HG02973 (cell line): ENCODE measurements around the gene L3MBTL4.
"Not testable (repeated sequence)": the region's sequence is repeated elsewhere in the genome, so short reads cannot be mapped to it uniquely, and the experiment has no call there.

Source experiments
- ATAC-seq: cut with Tn5 transposase; IDR thresholded peaks from one replicate; pipeline ENCODE4 v1.9.1; 2021; ENCODE audit warnings: moderate library complexity; ENCODE audit not compliant: unreplicated experiment

Gene L3MBTL4

DNA sequence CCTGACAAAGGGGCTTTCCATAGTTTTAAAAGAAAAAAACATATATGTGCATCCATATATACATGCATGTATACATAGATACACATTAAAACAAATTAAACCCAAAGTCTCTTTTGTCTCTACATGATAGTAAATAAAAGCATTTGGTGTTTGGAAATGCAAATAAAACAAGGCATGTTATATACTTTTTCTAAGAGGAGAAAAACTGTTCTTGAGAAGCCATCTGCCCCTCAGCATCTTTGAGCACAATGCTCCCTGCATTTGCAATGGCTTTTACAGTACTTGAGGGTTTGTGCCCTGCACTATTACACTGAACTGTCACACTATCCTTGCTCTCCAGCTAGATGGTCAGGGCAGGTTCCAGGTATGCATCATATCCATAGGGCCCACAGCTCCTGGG, 210.2 kb downstream of the L3MBTL4 start:
- no peak for ATAC-seq

DNA sequence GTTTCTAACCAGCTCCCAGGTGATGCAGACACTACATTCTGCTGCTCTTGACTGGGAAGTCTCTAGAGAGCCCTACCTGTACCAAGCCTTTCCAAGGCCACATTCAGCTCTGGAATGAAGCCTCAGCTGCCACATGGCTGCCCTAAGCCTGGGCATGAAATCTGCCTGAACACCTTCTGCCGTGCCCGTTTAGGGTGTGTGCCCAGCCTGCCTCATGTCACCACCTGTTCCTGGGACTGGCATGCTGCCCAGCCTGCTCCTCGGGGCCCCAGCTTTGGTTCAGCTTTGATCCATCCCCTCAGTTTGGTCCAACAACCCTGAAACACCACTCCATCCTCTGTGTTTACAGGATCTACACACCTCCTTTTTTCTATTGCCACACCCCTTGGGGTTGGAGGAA, 210.9 kb downstream of the L3MBTL4 start:
- no peak for ATAC-seq

DNA sequence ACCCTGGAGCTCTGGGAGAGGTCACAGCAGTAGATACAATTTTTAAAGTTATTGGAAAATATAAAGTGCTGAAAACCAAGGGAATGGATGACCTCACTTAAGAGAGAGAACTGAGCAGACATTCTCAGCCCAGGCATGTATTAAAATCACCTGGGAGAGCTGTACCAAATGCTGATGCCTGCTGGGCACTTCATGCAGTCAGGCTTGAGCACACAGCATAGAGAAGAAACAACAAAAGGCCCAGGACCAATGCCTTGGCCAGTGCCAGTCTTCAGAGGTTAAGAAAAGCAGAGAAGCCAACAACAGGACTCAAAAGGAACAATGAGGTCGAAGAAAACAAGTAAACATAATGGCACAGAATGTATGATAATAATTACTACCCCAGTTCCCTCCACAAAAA, 211.8 kb downstream of the L3MBTL4 start:
- ATAC-seq, result no peak

DNA sequence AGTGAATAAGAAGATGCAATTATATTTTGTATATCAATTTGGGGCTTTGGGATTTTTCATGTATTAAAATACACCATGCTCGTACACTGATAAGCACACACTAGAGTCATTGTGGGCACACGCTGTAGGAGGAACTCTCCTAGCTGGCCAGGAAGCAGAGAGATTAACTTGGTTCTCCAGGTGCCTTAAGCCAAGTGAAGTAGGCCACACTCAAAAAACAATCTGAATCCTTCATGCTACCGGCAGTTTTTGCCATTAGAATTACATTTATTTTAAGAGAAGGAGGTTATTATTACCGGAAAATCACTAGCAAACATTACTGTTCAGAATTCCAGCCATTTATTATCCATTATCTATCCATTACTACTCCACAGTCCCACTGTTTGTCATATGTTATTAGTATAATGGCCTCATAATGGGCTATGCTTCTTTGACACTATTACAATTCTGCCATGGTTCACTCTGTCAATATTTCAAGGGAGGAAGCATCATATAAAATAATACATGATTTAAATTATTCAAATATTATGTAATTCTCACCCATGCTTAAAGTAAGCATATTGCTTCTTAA, 214.4 kb downstream of the L3MBTL4 start:
- ATAC-seq, result no peak

DNA sequence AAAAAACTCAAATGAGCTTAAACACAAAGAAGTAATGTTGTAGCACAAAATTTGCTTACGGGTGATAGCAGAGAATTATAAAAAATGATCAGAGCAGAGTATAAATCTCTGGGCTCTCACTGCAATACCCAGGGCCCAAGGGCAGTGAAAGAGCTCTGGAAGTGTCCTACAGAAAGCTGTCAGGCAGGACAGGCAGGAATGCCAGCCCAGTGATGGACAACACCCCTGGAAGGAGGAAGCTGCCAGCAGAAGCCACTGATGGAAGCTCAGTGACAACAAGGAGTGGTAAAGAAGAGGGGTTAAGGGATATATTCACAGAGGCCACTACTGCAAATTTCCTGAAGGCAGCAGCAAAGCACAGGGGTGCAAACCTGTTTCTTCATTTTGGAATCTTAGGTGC, 214.9 kb downstream of the L3MBTL4 start:
- no peak for ATAC-seq

DNA sequence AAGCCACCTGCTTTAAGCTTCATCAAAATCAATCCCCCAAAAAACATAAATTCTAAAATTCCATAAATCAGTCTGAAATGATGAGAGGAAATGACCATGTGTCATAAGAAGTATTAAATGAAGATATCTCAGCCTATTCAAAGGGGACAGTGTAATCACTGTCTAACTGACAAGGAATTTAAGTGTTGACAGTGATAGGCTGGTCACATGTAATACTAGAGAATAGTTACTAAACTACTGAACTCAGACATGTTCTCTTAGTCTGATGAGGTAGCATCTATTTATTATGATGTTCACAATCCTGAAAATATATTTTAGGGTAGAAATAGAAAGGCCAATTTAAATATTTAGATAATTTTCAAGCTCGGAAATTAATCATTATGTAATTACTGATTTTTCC, 216.1 kb downstream of the L3MBTL4 start:
- no peak for ATAC-seq

DNA sequence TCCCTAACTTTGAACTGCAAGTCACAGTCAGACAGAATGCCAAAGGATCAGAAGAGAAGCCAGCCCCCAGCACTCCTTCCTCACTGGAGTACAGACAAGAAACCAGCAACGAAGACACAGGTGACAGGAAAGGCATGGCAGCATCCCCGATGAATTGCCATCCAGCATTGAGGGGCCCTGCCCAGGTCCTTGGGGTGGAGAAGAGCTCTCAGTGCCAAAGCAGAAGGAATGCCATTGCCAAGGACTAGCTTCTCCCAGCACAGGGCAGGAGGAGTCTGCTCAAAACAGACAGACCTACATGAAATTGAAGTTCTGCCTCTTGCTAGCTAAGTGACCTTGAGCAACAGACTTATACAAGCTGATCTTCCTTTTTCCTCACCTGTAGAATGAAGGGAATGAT, 220.1 kb downstream of the L3MBTL4 start:
- no peak for ATAC-seq

DNA sequence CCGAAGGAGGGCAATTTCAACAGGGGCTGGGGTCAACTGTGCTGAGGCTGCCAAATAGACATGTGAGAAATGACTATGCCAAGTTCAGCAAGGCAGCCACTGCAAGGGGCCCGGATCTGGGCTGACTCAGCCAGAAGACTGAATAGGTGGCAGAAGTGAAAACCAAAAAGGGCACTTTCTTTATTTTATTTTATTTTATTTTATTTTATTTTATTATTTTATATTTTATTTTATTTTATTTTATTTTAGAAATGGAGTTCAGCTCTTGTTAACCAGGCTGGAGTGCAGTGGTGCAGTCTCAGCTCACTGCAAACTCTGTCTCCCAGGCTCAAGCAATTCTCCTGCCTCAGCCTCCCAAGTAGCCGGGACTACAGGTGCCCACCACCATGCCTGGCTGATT, 228.9 kb downstream of the L3MBTL4 start:
- ATAC-seq, result not testable (repeated sequence)

DNA sequence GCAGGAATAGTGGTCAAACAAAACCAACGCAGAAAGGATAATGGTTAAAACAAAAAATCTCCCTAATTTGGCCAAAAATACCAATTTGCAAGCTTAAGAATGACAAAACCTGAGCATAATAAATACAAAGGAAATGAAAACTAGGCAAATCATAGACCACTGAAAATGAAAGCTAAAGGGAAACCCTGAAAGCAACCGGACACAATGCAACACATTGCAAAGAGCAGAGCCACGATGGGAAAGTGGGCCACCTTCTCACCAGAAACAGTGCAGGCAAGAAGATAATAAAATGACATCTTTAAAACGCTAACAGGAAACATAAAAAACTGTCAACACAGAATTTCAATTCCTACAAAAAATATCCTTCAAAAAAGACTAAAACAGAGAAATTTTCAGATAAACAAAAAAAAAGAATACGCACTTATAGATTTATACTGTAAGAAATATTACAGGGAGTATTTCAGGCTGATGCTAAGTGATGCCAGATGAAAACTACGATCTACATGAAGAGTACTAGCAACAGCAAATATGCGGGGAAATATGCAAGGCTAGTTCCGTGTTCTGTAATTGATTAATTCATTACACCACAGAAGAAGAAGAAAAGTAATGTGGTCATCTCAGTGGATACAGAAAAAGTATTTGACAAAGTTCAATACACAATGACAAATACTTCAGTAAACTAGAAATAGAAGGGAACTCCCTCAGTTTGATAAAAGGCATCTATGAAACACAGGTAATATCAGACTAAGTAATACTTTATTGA, 239.5 kb downstream of the L3MBTL4 start:
- ATAC-seq, result no peak

DNA sequence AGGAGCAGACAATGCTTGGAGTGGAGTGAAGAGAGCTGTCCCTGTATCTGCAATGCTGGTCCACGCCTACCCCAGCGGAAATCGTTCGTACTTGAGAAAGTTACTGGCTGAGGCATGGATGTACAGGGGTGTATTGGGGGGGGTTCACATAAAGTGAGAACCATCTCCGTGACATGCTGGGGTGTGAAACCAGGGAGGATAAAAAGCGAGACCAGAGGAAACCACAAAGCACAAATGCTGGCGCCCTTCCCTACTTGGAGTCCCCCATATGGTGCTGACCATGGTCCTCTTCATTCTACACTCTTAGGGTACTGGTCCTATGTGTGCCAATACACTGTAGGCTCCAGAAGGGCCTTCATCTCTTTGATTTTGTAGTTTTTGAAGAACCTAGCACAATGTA, 244.1 kb downstream of the L3MBTL4 start:
- no peak for ATAC-seq

DNA sequence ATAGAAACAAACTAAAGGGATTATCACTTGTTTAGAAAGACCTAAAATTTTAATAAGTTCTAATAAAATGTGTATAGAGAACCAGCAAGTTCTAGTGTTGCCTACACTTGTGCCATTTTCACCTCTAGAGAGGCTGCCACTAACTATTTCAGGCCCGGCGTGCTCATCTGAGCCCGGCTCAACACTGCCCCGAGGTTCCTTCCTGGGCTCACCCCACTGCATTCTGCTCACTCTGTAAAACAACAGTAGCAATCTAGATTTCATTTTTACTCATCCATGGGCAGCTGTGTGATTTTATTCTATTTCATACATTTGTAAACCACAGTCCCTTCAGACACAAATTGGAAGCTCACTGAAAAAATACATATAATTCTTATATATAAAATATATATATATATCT, 253.2 kb downstream of the L3MBTL4 start:
- no peak for ATAC-seq

DNA sequence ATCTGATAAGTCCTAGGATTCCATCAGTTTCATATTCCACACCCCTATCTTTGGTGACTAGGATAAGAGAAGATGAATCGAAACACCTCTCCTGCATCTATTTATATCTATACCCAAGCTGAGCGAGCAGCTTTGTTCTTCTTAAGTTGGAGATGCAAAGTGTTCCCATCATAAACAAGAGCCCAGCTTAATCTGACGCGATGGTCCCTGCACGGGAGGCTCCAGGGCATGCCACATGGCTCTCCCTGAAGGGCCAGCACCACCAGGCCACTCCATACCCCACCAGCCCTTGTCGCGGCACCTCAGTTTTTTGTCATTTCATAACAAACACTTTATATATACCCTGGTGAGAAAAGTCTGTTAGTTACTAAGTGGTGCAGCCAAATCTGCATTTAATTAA, 255.3 kb downstream of the L3MBTL4 start:
- no peak for ATAC-seq

DNA sequence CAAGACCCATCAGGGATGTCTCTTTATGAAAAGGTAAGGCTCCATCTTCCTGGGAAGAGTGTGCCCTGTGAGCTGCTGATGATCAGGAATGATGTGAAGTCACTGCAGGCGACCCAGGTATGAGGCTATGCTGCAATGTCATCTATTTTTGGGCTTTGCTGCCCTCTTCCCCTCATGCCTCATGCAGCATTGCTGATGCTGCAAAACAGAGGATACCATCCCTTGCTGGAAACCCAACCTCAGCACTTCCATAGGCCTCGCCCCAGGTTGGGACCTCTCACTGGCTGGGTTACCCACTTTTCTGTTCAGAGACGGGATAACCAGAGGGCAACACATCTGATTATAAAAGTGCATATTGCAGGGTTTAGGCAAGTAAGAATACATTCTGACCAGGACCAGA, 255.8 kb downstream of the L3MBTL4 start:
- ATAC-seq, result no peak

DNA sequence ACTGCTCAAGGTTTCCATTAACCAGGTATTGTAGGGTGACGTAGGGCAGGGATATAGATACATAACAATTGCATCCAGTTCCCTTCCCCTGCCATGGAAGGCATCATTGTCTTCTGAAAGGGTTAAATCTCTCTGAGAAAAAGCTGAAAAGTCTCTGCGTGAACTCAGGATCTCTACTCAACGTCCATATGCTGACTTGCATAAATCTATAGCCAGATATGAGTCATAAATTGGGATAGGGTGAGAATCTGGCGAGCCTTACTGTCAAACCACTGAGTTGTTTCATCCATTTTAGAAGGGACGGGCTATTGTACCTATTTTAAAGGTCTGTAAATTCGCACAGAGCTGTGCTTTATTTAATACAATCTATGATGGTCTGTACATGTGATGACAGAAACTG, 258.3 kb downstream of the L3MBTL4 start:
- ATAC-seq, result no peak

DNA sequence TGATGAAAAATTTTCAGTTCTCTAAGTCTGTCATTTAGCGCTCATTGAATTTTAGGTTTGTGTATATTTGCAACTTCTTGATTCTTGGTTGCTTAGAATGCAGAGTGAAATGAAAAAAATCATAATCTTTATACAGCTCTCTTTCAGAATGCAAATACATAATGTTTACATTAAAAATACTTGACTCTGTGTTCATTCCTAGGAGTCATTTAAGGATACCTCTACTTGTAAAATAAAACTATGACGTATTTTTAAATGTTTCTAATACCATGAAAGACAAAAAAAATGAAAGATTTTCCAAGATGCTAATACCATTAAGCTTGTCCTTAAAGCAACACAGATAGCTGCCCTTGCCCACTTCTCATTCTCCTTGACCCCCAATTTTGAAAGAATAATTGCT, 259.0 kb downstream of the L3MBTL4 start:
- no peak for ATAC-seq

DNA sequence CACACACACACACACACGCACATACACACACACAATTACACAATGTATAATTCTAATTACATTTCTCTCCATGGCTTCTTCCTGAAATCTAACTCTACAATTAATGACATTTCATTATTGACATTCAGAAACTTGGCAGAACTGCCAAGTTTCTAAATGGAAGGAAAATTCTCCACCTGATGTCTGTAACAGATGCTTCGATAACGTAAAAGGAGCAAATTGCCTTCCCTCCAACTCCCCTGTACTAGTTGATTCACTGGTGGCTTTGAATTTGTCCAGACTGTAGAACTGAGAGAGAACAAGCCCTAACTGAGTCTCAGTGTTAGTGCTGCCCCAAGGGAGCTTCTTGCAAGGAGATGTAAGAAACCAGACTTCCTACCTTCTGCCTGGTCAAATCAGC, 264.3 kb downstream of the L3MBTL4 start:
- no peak for ATAC-seq

DNA sequence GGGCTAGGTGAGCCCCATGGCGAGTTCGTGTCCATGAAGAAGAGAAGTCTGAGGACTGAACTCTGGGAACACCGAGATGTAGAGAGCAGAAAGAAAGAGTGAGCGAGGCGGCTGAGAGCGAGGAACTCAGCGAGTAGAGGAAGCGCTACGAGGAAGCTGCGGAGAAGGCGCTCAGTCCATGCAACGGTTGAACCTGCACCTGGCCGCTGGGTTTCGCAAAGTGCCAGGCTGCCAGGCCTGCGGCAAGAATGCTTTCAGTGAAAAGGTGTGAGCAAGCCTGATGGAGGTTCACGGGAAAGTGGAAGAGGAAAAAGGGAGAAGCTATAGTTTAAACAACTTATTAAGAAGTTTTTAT, 268.4 kb downstream of the L3MBTL4 start:
- ATAC-seq, result no peak

DNA sequence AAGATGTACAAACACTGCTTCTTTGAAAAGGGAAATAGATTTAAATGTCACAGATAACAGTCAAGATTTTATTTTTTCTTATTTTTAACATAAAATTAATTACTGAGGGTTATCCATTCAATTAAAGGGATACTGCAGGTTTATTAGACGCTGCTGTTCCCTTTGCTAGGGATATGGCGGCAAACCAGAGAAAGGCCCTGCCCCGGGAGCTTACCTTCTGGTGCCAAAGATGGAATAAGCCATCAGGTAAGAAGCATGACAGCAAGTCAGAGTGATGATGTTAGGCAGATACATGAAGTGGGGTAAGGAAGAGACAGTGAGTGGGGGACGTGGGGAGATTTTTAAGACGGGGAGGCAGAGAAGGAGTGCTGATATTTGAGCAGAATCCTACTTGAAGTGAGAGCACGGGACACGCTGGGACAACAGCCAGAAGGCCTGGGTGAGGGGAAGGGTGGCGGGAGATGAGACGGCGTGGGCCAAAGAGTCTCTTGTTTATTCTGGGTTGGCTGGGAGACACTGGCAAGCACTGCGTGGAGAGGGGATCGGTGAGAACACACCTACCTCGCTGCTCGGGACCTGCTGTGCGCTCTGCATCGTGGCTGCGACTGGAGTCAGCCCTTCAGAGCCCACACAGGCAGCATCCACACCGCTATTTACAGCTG, 268.9 kb downstream of the L3MBTL4 start:
- no peak for ATAC-seq

DNA sequence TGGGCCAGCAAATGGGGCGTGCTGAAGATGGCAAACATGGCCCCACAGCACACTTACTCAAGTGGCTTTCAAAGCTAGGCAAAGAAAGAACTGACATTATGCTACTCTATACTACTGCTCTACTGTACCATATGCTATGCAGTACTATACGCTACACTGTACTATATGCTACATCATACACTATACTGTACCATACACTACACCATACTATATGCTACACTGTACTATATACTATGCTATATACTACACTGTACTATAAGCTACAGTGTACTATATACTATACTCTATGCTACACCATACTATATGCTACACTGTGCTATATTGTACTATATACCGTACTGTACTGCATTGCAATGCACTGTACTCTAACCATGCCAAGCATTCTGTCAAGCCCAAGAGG, 275.7 kb downstream of the L3MBTL4 start:
- ATAC-seq, result no peak

DNA sequence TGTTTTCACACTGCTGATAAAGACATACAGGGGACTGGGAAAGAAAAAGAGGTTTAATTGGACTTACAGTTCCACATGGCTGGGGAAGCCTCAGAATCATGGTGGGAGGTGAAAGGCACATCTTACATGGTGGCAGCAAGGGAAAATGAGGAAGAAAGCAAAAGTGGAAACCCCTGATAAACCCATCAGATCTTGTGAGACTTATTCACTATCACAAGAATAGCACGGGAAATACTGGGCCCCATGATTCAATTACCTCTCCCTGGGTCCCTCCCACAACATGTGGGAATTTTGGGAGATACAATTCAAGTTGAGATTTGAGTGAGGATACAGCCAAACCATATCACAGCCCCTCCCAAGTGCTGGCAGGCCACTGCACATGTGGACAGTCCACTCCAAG, 278.8 kb downstream of the L3MBTL4 start:
- ATAC-seq, result not testable (repeated sequence)

DNA sequence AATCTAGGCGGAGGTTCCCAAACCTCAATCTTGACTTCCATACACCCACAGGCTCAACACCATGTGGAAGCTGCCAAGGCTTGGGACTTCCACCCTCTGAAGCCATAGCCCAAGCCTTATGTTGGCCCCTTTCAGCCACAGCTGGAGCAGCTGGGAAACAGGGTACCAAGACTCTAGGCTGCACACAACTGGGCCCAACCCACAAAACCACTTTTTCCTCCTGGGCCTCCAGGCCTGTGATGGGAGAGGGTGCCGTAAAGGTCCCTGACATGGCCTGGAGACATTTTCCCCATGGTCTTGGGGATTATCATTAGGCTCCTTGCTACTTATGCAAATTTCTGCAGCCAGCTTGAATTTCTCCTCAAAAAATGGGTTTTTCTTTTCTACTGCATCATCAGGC, 279.7 kb downstream of the L3MBTL4 start:
- ATAC-seq, result not testable (repeated sequence)

DNA sequence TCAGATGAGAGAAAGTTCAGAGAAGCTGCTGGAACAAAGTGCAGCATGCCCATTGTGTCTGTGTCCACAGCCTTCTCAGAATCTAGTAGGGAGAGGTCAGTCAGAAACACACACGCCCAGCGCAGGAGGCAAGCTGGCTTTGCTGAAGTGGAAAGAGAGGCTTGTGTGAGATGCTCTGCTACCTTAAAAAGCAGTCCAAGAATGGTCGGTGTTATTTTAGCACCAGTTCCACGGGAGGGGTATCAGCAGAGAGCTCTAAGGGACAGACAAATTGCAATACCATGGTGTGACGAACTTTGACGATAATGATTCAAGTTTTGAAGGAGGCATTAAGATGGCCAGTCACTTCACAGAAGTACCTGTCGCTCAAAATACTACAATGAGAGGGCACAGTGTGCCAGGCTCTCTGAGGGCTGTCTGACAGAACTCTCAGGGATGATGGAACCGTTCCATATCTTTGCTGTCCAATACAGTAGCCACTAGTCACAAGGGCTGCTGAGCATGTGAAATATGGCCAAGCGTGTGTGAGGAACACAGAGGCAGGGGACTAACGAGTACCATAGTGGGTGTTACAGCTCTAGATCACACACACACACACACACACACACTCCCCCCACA, 281.9 kb downstream of the L3MBTL4 start:
- ATAC-seq, result no peak
